Vagina (tissue), 2 donors: ENCODE results near the gene CADM4.

Experiments
- POLR2A ChIP-seq, 2 donors: fragments of 450-650 bp; IDR thresholded peaks; one replicate each; pipeline ENCODE4 v1.6.1; 2017; ENCODE audit warnings: antibody characterized with exemption in 2 of 2, mild to moderate bottlenecking in 2 of 2, moderate library complexity in 2 of 2
- TF ChIP-seq, protein P1 (sequence below), 3 experiments: fragments of 450-650 bp in 2 of 3; fragments of 200-600 bp in 1 of 3; sonication (generic) in 1 of 3; IDR thresholded peaks; one replicate each; pipeline ENCODE4 v1.5.1; 2017 to 2019; ENCODE audit warnings: antibody characterized with exemption in 3 of 3, mild to moderate bottlenecking in 2 of 3, moderate library complexity in 2 of 3

DNA sequence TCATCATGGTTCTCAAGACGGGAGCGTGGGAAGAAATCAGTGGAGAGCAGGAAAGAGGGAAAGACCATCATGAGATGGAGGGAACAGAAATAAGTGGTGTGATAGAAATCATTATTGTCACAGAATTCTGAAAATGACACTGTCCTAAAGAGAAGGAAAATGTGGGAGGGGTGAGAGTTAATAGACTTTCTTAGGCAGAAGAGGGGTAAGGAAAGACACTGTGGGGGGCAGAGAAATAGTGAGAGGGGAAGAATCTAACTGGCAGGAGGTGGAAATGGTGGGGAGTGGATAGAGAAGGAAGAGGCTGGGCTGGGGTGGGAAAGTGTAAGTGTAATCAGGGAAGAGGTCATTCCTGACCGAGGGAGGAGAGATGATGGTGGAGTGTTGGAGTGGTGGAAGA, 60.9 kb downstream of the CADM4 start:
- TF ChIP-seq, protein P1, sequence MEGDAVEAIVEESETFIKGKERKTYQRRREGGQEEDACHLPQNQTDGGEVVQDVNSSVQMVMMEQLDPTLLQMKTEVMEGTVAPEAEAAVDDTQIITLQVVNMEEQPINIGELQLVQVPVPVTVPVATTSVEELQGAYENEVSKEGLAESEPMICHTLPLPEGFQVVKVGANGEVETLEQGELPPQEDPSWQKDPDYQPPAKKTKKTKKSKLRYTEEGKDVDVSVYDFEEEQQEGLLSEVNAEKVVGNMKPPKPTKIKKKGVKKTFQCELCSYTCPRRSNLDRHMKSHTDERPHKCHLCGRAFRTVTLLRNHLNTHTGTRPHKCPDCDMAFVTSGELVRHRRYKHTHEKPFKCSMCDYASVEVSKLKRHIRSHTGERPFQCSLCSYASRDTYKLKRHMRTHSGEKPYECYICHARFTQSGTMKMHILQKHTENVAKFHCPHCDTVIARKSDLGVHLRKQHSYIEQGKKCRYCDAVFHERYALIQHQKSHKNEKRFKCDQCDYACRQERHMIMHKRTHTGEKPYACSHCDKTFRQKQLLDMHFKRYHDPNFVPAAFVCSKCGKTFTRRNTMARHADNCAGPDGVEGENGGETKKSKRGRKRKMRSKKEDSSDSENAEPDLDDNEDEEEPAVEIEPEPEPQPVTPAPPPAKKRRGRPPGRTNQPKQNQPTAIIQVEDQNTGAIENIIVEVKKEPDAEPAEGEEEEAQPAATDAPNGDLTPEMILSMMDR (IDR thresholded peaks at IDR 0.05), result no peak
- no peak for TF ChIP-seq POLR2A (IDR thresholded peaks at IDR 0.05)
